Ishikawa (cell line): ENCODE measurements around the gene TMEM171.

Source experiments
- CEBPB ChIP-seq: IDR thresholded peaks from 2 replicates; pipeline ENCODE4 v1.6.1; 2012
- CREB1 ChIP-seq: IDR thresholded peaks from 2 replicates; pipeline ENCODE4 v1.6.1; 2012; ENCODE audit warnings: low read depth
- EGR1 ChIP-seq: IDR thresholded peaks from 2 replicates; pipeline ENCODE4 v1.6.1; 2012
- EP300 ChIP-seq: IDR thresholded peaks from 2 replicates; pipeline ENCODE4 v1.6.1; 2012; ENCODE audit warnings: borderline replicate concordance
- FOXM1 ChIP-seq: IDR thresholded peaks from 2 replicates; pipeline ENCODE4 v1.6.1; 2012; ENCODE audit warnings: low read depth, borderline replicate concordance
- MAX ChIP-seq: IDR thresholded peaks from 2 replicates; pipeline ENCODE4 v1.6.1; 2012
- NFIC ChIP-seq: IDR thresholded peaks from 2 replicates; pipeline ENCODE4 v1.6.1; 2012
- RAD21 ChIP-seq: IDR thresholded peaks from 2 replicates; pipeline ENCODE4 v1.6.1; 2012; ENCODE audit warnings: low read depth
- REST ChIP-seq: IDR thresholded peaks from 2 replicates; pipeline ENCODE4 v1.6.1; 2012; ENCODE audit warnings: low read depth, mild to moderate bottlenecking
- TAF1 ChIP-seq: IDR thresholded peaks from 2 replicates; pipeline ENCODE4 v1.6.1; 2012; ENCODE audit warnings: low read depth, mild to moderate bottlenecking
- TCF12 ChIP-seq: IDR thresholded peaks from 2 replicates; pipeline ENCODE4 v1.6.1; 2012; ENCODE audit warnings: low read depth
- TEAD4 ChIP-seq: IDR thresholded peaks from 2 replicates; pipeline ENCODE4 v1.6.1; 2012
- USF1 ChIP-seq: IDR thresholded peaks from 2 replicates; pipeline ENCODE4 v1.6.1; 2012
- YY1 ChIP-seq: IDR thresholded peaks from 2 replicates; pipeline ENCODE4 v1.6.1; 2012; ENCODE audit warnings: low read depth
- ZBTB7A ChIP-seq: IDR thresholded peaks from 2 replicates; pipeline ENCODE4 v1.6.1; 2012; ENCODE audit warnings: low read depth

The TMEM171 gene

DNA sequence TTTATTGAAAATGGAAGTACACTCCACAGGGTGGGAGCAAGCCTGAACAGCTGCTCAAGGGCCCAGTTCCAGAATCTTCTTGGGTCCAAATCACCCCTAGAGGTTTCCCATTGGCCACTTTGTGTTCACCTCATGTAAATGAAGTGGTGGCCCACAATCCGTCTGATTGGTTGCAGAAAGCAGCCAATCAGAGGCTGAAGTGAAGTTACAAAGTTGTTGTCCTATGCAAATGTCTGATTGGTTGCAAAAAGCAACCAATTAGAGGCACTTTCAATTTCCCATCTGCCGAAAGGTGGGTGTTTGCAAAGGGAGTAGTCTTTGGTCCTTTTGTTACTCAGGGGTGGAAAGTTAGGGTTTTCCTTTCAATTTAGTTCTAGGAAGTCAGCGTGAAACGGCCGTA is 8.8 kb downstream of the TMEM171 start:
- TF ChIP-seq CREB1 (no peak), MAX (no peak), FOXM1 (no peak), REST (no peak), ZBTB7A (no peak), TEAD4 (no peak), EP300 (no peak), TAF1 (no peak), EGR1 (no peak), CEBPB (no peak), TCF12 (no peak), YY1 (no peak), NFIC (no peak), USF1 (no peak), RAD21 (no peak)

DNA sequence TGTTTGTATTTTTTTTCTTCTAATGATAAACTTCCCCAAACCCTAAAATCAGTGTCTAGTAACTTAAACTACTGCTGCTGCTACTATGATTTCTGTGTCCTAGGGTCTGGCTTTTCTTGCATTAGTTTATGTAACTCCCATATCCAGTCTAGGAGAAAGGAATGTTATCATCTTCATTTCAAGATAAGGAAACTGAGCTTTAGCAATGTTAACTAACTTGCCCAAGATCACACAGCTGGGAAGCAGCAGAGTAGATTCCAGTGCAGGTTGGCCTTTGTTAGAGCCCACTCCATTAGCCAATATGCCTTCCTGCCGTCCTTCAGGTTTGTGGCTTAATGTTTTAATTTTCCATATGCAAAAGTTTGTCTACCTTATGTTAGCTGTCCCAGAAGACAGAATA is 10.4 kb downstream of the TMEM171 start:
- TF ChIP-seq NFIC (no peak), TEAD4 (no peak), EP300 (no peak), YY1 (no peak), CREB1 (no peak), USF1 (no peak), REST (no peak), RAD21 (no peak)

GRCh38 chr5:73131711-73132425 is 11.5 kb downstream of the TMEM171 start:
- TF ChIP-seq RAD21 (no peak), FOXM1 (no peak), TAF1 (no peak), EGR1 (no peak), NFIC (no peak), MAX (no peak), EP300 (no peak), USF1 (no peak), REST (no peak; the same call in 1 of the 2 replicates), CEBPB (no peak), YY1 (no peak), TCF12 (no peak), TEAD4 (no peak), ZBTB7A (no peak), CREB1 (no peak)

GRCh38 chr5:73132759-73133158 is 12.4 kb downstream of the TMEM171 start:
- no peak for TF ChIP-seq REST
- no peak for TF ChIP-seq EGR1
- no peak for TF ChIP-seq MAX
- no peak for TF ChIP-seq TEAD4
- TF ChIP-seq CEBPB: no peak
- no peak for TF ChIP-seq EP300
- no peak for TF ChIP-seq NFIC
- no peak for TF ChIP-seq ZBTB7A
- TF ChIP-seq USF1: no peak
- no peak for TF ChIP-seq CREB1
- no peak for TF ChIP-seq FOXM1
- no peak for TF ChIP-seq YY1
- TF ChIP-seq RAD21: no peak
- TF ChIP-seq TCF12: no peak
- TF ChIP-seq TAF1: no peak
